ENCODE results near the gene RBM6.

GRCh38 chr3:50010959-50011358 lies 71.0 kb downstream of the RBM6 start:
- no peak for TF ChIP-seq ZNF263 (CRISPR knock-in tag; IDR thresholded peaks at IDR 0.05; ENCODE audit: low read depth)
- TF ChIP-seq, protein P1, sequence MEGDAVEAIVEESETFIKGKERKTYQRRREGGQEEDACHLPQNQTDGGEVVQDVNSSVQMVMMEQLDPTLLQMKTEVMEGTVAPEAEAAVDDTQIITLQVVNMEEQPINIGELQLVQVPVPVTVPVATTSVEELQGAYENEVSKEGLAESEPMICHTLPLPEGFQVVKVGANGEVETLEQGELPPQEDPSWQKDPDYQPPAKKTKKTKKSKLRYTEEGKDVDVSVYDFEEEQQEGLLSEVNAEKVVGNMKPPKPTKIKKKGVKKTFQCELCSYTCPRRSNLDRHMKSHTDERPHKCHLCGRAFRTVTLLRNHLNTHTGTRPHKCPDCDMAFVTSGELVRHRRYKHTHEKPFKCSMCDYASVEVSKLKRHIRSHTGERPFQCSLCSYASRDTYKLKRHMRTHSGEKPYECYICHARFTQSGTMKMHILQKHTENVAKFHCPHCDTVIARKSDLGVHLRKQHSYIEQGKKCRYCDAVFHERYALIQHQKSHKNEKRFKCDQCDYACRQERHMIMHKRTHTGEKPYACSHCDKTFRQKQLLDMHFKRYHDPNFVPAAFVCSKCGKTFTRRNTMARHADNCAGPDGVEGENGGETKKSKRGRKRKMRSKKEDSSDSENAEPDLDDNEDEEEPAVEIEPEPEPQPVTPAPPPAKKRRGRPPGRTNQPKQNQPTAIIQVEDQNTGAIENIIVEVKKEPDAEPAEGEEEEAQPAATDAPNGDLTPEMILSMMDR (IDR thresholded peaks at IDR 0.05) = no peak
- TF ChIP-seq ZSCAN18 (CRISPR knock-in tag; IDR thresholded peaks at IDR 0.05) = no peak
- no peak for TF ChIP-seq SP1 (CRISPR knock-in tag; conservative IDR thresholded peaks at IDR 0.05)
- no peak for TF ChIP-seq GRHL2 (CRISPR knock-in tag; IDR thresholded peaks at IDR 0.05; ENCODE audit: insufficient replicate concordance, severe bottlenecking)
- no peak for TF ChIP-seq ETV6 (CRISPR knock-in tag; IDR thresholded peaks at IDR 0.05)
- TF ChIP-seq, protein P2, sequence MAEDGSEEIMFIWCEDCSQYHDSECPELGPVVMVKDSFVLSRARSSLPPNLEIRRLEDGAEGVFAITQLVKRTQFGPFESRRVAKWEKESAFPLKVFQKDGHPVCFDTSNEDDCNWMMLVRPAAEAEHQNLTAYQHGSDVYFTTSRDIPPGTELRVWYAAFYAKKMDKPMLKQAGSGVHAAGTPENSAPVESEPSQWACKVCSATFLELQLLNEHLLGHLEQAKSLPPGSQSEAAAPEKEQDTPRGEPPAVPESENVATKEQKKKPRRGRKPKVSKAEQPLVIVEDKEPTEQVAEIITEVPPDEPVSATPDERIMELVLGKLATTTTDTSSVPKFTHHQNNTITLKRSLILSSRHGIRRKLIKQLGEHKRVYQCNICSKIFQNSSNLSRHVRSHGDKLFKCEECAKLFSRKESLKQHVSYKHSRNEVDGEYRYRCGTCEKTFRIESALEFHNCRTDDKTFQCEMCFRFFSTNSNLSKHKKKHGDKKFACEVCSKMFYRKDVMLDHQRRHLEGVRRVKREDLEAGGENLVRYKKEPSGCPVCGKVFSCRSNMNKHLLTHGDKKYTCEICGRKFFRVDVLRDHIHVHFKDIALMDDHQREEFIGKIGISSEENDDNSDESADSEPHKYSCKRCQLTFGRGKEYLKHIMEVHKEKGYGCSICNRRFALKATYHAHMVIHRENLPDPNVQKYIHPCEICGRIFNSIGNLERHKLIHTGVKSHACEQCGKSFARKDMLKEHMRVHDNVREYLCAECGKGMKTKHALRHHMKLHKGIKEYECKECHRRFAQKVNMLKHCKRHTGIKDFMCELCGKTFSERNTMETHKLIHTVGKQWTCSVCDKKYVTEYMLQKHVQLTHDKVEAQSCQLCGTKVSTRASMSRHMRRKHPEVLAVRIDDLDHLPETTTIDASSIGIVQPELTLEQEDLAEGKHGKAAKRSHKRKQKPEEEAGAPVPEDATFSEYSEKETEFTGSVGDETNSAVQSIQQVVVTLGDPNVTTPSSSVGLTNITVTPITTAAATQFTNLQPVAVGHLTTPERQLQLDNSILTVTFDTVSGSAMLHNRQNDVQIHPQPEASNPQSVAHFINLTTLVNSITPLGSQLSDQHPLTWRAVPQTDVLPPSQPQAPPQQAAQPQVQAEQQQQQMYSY (CRISPR knock-in tag; IDR thresholded peaks at IDR 0.05) = no peak
- TF ChIP-seq ATF2 (CRISPR knock-in tag; IDR thresholded peaks at IDR 0.05; ENCODE audit: borderline replicate concordance, low read depth) = no peak
- TF ChIP-seq, protein P3, sequence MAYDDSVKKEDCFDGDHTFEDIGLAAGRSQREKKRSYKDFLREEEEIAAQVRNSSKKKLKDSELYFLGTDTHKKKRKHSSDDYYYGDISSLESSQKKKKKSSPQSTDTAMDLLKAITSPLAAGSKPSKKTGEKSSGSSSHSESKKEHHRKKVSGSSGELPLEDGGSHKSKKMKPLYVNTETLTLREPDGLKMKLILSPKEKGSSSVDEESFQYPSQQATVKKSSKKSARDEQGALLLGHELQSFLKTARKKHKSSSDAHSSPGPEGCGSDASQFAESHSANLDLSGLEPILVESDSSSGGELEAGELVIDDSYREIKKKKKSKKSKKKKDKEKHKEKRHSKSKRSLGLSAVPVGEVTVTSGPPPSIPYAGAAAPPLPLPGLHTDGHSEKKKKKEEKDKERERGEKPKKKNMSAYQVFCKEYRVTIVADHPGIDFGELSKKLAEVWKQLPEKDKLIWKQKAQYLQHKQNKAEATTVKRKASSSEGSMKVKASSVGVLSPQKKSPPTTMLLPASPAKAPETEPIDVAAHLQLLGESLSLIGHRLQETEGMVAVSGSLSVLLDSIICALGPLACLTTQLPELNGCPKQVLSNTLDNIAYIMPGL (CRISPR knock-in tag; IDR thresholded peaks at IDR 0.05) = no peak
- TF ChIP-seq STAT6 (CRISPR knock-in tag; conservative IDR thresholded peaks at IDR 0.05; ENCODE audit: low read depth) = no peak
- TF ChIP-seq ZNF317 (CRISPR knock-in tag; IDR thresholded peaks at IDR 0.05; ENCODE audit: borderline replicate concordance, low read depth) = no peak
- TF ChIP-seq, protein P4, sequence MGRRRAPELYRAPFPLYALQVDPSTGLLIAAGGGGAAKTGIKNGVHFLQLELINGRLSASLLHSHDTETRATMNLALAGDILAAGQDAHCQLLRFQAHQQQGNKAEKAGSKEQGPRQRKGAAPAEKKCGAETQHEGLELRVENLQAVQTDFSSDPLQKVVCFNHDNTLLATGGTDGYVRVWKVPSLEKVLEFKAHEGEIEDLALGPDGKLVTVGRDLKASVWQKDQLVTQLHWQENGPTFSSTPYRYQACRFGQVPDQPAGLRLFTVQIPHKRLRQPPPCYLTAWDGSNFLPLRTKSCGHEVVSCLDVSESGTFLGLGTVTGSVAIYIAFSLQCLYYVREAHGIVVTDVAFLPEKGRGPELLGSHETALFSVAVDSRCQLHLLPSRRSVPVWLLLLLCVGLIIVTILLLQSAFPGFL (CRISPR knock-in tag; IDR thresholded peaks at IDR 0.05; ENCODE audit: borderline replicate concordance) = no peak
- no peak for TF ChIP-seq JUN (CRISPR knock-in tag; IDR thresholded peaks at IDR 0.05)
- no peak for TF ChIP-seq USF2 (CRISPR knock-in tag; IDR thresholded peaks at IDR 0.05)
